Activated naive CD8-positive, alpha-beta T cell treated with anti-CD3 and anti-CD28 coated beads, Interleukin-2, amount 50 U/mL, for 24 hours (primary cell): ENCODE measurements around the gene SNED1.

Experiments
- ATAC-seq: fragments of 150-1000 bp; cut with Tn5 transposase; one replicate; pipeline ENCODE4 v1.10.0; 2021
- DNase-seq: peaks from one replicate; pipeline ENCODE4 v3.0.0; 2021
- H3K27ac Mint-ChIP-seq: one replicate; pipeline ENCODE4 v1.8.0; 2021; ENCODE audit warnings: mild to moderate bottlenecking, mixed read lengths
- H3K27me3 Mint-ChIP-seq: one replicate; pipeline ENCODE4 v1.8.0; 2021; ENCODE audit warnings: mixed read lengths
- H3K36me3 Mint-ChIP-seq: one replicate; pipeline ENCODE4 v1.8.0; 2021; ENCODE audit warnings: low read depth, mixed read lengths
- H3K4me1 Mint-ChIP-seq: one replicate; pipeline ENCODE4 v1.8.0; 2021; ENCODE audit warnings: mixed read lengths
- H3K4me3 Mint-ChIP-seq: one replicate; pipeline ENCODE4 v1.8.0; 2021; ENCODE audit warnings: mild to moderate bottlenecking, moderate library complexity, mixed read lengths
- H3K9me3 Mint-ChIP-seq: one replicate; pipeline ENCODE4 v1.8.0; 2021; ENCODE audit warnings: mixed read lengths

Gene SNED1

GRCh38 chr2:241130316-241130715 is 131.9 kb downstream of the SNED1 start:
- DNase-seq: no peak
- H3K9me3 Mint-ChIP-seq: no peaks in the 10 kb centered on the region
- no peak for ATAC-seq
- peaks cover 16% of the 10 kb centered on the region for H3K36me3 Mint-ChIP-seq
- no peak overlapping the region for H3K4me3 Mint-ChIP-seq
- H3K27ac Mint-ChIP-seq: no peak overlapping the region
- H3K4me1 Mint-ChIP-seq: peaks cover 28% of the 10 kb centered on the region
- no peaks in the 10 kb centered on the region for H3K27me3 Mint-ChIP-seq

- no peak for DNase-seq
- H3K36me3 Mint-ChIP-seq: peaks cover 21% of the 10 kb centered on the region
- H3K9me3 Mint-ChIP-seq: no peaks in the 10 kb centered on the region
- no peaks in the 10 kb centered on the region for H3K27me3 Mint-ChIP-seq
- ATAC-seq: no peak
- no peak overlapping the region for H3K4me3 Mint-ChIP-seq
- H3K4me1 Mint-ChIP-seq: peaks cover 26% of the 10 kb centered on the region
- no peak overlapping the region for H3K27ac Mint-ChIP-seq
These were observed 133.1 kb downstream of the SNED1 start for GRCh38 chr2:241131531-241131930.

DNA sequence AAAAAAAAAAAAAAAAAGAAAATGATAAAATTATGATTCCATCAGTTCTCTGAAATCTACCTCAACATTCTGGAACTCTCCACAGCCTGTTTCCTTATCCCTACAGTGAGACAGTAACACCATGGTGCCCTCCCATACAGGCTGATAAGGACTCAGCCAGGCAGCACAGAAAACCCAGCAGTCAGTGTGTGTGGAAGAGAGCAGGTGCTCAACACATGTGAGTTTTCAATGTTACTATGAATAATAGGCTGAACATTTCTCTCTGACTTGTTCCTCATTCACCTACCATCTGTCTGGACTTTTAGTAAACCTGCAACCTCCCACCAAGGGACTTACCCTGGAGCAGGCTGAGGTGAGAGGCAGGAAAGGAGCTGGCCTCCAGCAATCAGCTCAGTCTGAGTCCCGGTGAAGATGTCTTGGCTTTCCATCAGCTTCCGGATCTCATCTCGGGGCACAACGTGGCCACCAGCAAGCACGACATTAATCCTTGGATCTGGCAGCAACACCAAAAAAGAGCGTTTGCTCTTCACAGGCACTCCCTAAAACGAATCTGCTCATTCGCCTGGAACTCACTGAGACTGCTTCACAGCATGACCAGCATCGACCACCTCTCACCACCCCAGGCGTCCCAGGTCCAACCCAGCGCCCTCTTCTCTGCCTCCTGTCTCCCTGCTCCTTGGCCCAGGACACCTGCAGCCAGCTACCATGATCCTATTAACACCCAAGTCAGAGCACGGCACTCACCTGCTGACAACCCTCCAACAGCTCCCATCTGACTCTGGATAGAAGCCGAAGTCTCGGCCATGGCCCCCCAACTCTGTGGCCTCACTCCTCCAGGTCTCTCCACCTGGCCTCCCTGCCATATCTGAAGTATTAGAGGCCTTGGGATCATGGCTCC is 134.4 kb downstream of the SNED1 start:
- peaks cover 23% of the 10 kb centered on the region for H3K36me3 Mint-ChIP-seq
- H3K9me3 Mint-ChIP-seq: no peaks in the 10 kb centered on the region
- H3K4me1 Mint-ChIP-seq: peaks cover 19% of the 10 kb centered on the region
- ATAC-seq (no peak), DNase-seq (no peak)
- H3K27ac Mint-ChIP-seq: peak overlapping the region; percentile 1
- H3K27me3 Mint-ChIP-seq: no peaks in the 10 kb centered on the region
- H3K4me3 Mint-ChIP-seq: no peak overlapping the region

DNA sequence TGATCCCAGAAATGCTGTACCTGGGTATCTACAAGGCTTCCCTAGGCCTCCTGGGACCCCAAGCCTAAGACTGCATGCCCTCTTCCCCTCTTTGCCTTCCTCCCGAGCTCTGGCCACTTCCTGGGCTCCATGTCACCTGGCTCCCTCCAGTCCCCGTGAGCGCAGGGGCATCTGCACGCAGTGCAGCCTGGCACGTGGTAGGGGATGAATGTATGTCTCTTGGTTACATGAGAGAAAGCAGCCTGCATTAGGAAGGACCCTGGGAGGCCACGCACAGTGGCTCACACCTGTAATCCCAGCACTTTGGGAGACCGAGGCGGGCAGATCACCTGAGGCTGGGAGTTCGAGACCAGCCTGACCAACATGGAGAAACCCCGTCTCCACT is 135.0 kb downstream of the SNED1 start:
- ATAC-seq (no peak), DNase-seq (no peak)
- Mint-ChIP-seq H3K4me1 (peaks cover 12% of the 10 kb centered on the region), H3K36me3 (peaks cover 25% of the 10 kb centered on the region), H3K27ac (no peak overlapping the region), H3K27me3 (no peaks in the 10 kb centered on the region), H3K9me3 (no peaks in the 10 kb centered on the region), H3K4me3 (no peak overlapping the region)

GRCh38 chr2:241134711-241135110 is 136.3 kb downstream of the SNED1 start:
- Mint-ChIP-seq H3K4me3 (no peak overlapping the region), H3K27ac (no peak overlapping the region), H3K4me1 (peaks cover under 1% of the 10 kb centered on the region), H3K36me3 (peaks cover 28% of the 10 kb centered on the region), H3K9me3 (no peaks in the 10 kb centered on the region), H3K27me3 (no peaks in the 10 kb centered on the region)
- no peak for DNase-seq
- no peak for ATAC-seq

DNA sequence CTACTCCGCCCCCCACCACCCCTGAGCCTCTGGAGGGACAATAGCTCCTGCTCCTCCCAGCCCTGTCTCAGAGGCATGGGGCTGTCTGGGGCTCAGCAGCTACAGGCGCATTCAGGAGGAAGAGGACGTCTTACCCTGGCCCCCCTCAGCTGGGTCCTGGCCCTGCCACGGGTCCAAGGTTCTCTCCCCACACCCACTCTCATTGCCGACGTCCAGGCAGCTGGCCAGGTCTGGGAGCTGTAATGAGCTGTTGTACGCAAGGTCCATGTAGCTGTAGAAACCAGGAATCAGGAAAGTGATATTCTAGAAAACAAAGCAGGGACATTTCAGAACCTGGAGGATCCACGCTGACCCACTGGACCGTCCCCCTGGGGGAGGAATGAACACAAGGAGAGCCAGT is 137.3 kb downstream of the SNED1 start:
- peaks cover 25% of the 10 kb centered on the region for H3K36me3 Mint-ChIP-seq
- no peaks in the 10 kb centered on the region for H3K27me3 Mint-ChIP-seq
- ATAC-seq: no peak
- no peaks in the 10 kb centered on the region for H3K4me1 Mint-ChIP-seq
- H3K27ac Mint-ChIP-seq: no peak overlapping the region
- no peak for DNase-seq
- H3K9me3 Mint-ChIP-seq: no peaks in the 10 kb centered on the region
- no peak overlapping the region for H3K4me3 Mint-ChIP-seq

- no peaks in the 10 kb centered on the region for H3K27me3 Mint-ChIP-seq
- no peak overlapping the region for H3K27ac Mint-ChIP-seq
- ATAC-seq: no peak
- DNase-seq: no peak
- H3K36me3 Mint-ChIP-seq: peaks cover 24% of the 10 kb centered on the region
- H3K4me3 Mint-ChIP-seq: no peak overlapping the region
- no peaks in the 10 kb centered on the region for H3K9me3 Mint-ChIP-seq
- no peaks in the 10 kb centered on the region for H3K4me1 Mint-ChIP-seq
These were observed 137.8 kb downstream of the SNED1 start for GRCh38 chr2:241136191-241136590.

- H3K36me3 Mint-ChIP-seq: peaks cover 26% of the 10 kb centered on the region
- ATAC-seq: no peak
These were observed 138.3 kb downstream of the SNED1 start for GRCh38 chr2:241136661-241137260.

DNA sequence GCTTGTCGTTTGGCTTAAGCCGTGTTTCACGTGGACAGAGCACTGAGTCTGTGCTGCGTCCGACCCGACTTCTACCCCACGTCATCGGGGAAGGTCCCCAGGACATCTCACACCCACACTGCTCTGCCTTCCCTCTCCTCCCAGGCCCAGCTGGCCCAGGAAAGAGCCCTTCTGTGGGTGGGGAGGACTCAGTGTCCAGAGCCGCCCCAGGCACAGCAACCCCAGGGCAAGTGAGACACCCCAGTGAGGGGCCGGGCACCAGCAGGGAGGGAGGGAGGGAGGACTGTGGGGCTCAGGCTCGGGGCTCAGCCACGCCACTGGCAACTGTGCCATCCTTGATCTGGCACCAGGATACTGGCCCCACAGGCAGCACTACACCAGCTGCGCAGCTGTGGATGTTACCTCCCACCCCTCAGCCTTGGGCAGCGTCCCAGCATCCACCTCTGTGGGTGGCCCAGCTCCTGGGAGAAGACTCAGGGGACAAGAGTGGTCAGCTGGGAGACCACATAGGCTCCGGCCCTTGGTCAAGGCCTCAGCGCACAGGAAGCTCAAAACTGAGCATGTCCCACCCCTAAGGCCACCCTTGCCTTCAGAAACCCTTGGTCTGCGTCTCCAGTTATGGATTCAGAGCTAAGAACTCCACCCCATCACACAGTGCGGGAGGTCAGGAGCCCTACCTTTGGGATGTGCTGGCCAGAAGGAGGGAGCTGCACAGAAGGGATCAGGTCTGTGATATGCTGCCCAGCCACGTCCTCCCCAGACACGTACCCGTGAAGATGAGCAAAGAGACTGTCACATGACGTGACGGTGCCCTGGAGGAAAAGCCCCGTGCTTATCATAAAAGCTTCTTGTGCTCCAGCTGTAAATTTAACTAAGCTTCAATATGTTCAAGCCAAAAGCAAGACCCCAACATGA is 139.1 kb downstream of the SNED1 start:
- DNase-seq (no peak), ATAC-seq (no peak)
- Mint-ChIP-seq H3K27me3 (no peaks in the 10 kb centered on the region), H3K27ac (no peak overlapping the region), H3K4me3 (no peak overlapping the region), H3K4me1 (no peaks in the 10 kb centered on the region), H3K36me3 (peaks cover 29% of the 10 kb centered on the region), H3K9me3 (no peaks in the 10 kb centered on the region)

More at GRCh38 chr2:241136661-241137260, 138.3 kb downstream of the SNED1 start:
- Mint-ChIP-seq H3K27me3 (no peaks in the 10 kb centered on the region), H3K27ac (no peak overlapping the region), H3K4me3 (no peak overlapping the region), H3K4me1 (no peaks in the 10 kb centered on the region), H3K9me3 (no peaks in the 10 kb centered on the region)
- no peak for DNase-seq

DNA sequence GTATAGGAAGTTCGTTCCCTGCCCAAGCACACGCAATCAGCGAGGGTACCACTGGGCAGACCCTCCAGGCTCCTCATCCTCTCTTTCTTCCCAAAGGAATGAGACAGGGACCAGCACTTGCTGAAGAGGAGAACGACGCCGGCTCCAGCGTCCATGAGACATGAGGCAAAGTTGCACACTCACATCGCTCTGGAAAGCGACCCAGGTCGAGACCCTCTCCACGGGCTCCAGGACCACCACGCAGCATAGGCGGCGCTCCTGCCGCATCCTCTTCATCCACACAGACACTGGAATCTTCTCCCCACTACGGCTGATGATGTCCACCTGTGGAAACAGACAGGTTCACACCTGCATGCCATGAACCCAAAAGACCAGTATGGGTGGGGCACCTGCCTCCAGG is 140.1 kb downstream of the SNED1 start:
- Mint-ChIP-seq H3K4me1 (no peaks in the 10 kb centered on the region), H3K36me3 (peaks cover 22% of the 10 kb centered on the region), H3K27ac (no peak overlapping the region), H3K9me3 (no peaks in the 10 kb centered on the region), H3K4me3 (no peak overlapping the region), H3K27me3 (no peaks in the 10 kb centered on the region)
- DNase-seq (no peak), ATAC-seq (no peak)

GRCh38 chr2:241139531-241140444 is 141.4 kb downstream of the SNED1 start:
- peaks cover 22% of the 10 kb centered on the region for H3K36me3 Mint-ChIP-seq
- H3K27ac Mint-ChIP-seq: no peak overlapping the region
- no peak overlapping the region for H3K4me3 Mint-ChIP-seq
- H3K4me1 Mint-ChIP-seq: no peaks in the 10 kb centered on the region
- ATAC-seq: no peak
- DNase-seq: no peak
- H3K9me3 Mint-ChIP-seq: no peaks in the 10 kb centered on the region
- H3K27me3 Mint-ChIP-seq: no peaks in the 10 kb centered on the region

DNA sequence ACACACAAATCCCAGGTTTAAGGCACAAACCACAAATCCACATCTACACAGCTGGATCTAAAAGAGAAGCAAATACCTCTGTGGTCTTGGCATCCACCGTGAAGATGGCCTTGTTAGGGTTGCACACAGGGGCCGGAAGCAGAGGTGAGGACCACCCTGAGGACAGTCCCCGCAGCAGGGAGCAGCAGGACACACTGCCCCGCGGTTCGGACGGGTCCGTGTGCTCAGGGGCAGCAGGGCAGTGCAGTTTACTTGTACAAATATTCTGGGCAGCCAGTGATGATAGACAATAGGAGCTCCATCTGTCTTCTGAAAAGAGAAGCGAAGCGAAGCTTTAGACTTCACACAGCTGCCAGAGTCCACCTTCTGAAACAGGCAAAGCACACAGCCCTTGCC is 142.0 kb downstream of the SNED1 start:
- no peak for ATAC-seq
- peaks cover 22% of the 10 kb centered on the region for H3K36me3 Mint-ChIP-seq
- H3K9me3 Mint-ChIP-seq: no peaks in the 10 kb centered on the region

GRCh38 chr2:241141214-241141770 is 142.9 kb downstream of the SNED1 start:
- H3K27ac Mint-ChIP-seq: no peak overlapping the region

More for the DNA sequence above, 142.0 kb downstream of the SNED1 start:
- no peaks in the 10 kb centered on the region for H3K4me1 Mint-ChIP-seq
- no peak overlapping the region for H3K4me3 Mint-ChIP-seq
- H3K27me3 Mint-ChIP-seq: no peaks in the 10 kb centered on the region
- no peak overlapping the region for H3K27ac Mint-ChIP-seq
- DNase-seq: no peak

More at GRCh38 chr2:241141214-241141770, 142.9 kb downstream of the SNED1 start:
- no peak for ATAC-seq
- Mint-ChIP-seq H3K9me3 (no peaks in the 10 kb centered on the region), H3K36me3 (peaks cover 17% of the 10 kb centered on the region), H3K27me3 (no peaks in the 10 kb centered on the region), H3K4me3 (no peak overlapping the region), H3K4me1 (peaks cover 2% of the 10 kb centered on the region)
- no peak for DNase-seq
